Activated CD4-positive, alpha-beta T cell treated with anti-CD3 and anti-CD28 coated beads, Interleukin-2, Interleukin-4, amounts not matched to agents 100 ng/mL and 50 ng/mL, durations not matched to agents 16 hours and 8 hours (primary cell): ENCODE results near the gene KCNMA1.

ENCODE experiments used
- DNase-seq: peaks from one replicate; pipeline ENCODE4 v3.0.0-alpha.2; 2020; ENCODE audit warnings: low spot score

The KCNMA1 gene

GRCh38 chr10:77328272-77328816 lies 309.3 kb downstream of the KCNMA1 start:
- peak; percentile 3 for DNase-seq

GRCh38 chr10:77325233-77325537 lies 312.4 kb downstream of the KCNMA1 start:
- DNase-seq = no peak

- DNase-seq = no peak
Measured at GRCh38 chr10:77321838-77322237, 315.8 kb downstream of the KCNMA1 start.

- DNase-seq = no peak
Measured at GRCh38 chr10:77320971-77321471, 316.6 kb downstream of the KCNMA1 start.

- DNase-seq = no peak
Measured at GRCh38 chr10:77319557-77319956, 318.1 kb downstream of the KCNMA1 start.

GRCh38 chr10:77318739-77319138 lies 318.9 kb downstream of the KCNMA1 start:
- DNase-seq = no peak

GRCh38 chr10:77317221-77317620 lies 320.4 kb downstream of the KCNMA1 start:
- DNase-seq = no peak

- no peak for DNase-seq
Measured at GRCh38 chr10:77315496-77316129, 322.0 kb downstream of the KCNMA1 start.

GRCh38 chr10:77313066-77313750 lies 324.4 kb downstream of the KCNMA1 start:
- no peak for DNase-seq

- DNase-seq = no peak
Measured at GRCh38 chr10:77311186-77311585, 326.4 kb downstream of the KCNMA1 start.

- DNase-seq = no peak
Measured at GRCh38 chr10:77310288-77310840, 327.2 kb downstream of the KCNMA1 start.

GRCh38 chr10:77309509-77309908 lies 328.1 kb downstream of the KCNMA1 start:
- no peak for DNase-seq

GRCh38 chr10:77309092-77309491 lies 328.5 kb downstream of the KCNMA1 start:
- no peak for DNase-seq

GRCh38 chr10:77308084-77308732 lies 329.4 kb downstream of the KCNMA1 start:
- DNase-seq = no peak

GRCh38 chr10:77306666-77307065 lies 330.9 kb downstream of the KCNMA1 start:
- no peak for DNase-seq

GRCh38 chr10:77305650-77306632 lies 331.7 kb downstream of the KCNMA1 start:
- no peak for DNase-seq

GRCh38 chr10:77304192-77304591 lies 333.4 kb downstream of the KCNMA1 start:
- DNase-seq = no peak

- DNase-seq = no peak
Measured at GRCh38 chr10:77301305-77301730, 336.3 kb downstream of the KCNMA1 start.

- DNase-seq = no peak
Measured at GRCh38 chr10:77300682-77301302, 336.8 kb downstream of the KCNMA1 start.

- DNase-seq = no peak
Measured at GRCh38 chr10:77299320-77299719, 338.3 kb downstream of the KCNMA1 start.

GRCh38 chr10:77297393-77297739 lies 340.2 kb downstream of the KCNMA1 start:
- no peak for DNase-seq
